SW 1271 (cell line): Measurements from ENCODE around the gene PPOX.

Experiments used
- DNase-seq, 2 experiments: peaks; one replicate each; lab custom pipeline; 2025; lab: John Stamatoyannopoulos, UW

Gene PPOX

GRCh38 chr1:161175771-161176453, 9.7 kb downstream of the PPOX start:
- DNase-seq, result no peak

GRCh38 chr1:161176468-161177111, 10.4 kb downstream of the PPOX start:
- DNase-seq, result no peak

GRCh38 chr1:161177112-161177935, 11.1 kb downstream of the PPOX start, which contains the start of gene B4GALT3:
Gene B4GALT3 (minus strand): TSS chr1:161177507. CDS start chr1:161176060, 1,447 bp downstream.
- DNase-seq, result peak in 1 of 2 experiments; percentile 48

DNA sequence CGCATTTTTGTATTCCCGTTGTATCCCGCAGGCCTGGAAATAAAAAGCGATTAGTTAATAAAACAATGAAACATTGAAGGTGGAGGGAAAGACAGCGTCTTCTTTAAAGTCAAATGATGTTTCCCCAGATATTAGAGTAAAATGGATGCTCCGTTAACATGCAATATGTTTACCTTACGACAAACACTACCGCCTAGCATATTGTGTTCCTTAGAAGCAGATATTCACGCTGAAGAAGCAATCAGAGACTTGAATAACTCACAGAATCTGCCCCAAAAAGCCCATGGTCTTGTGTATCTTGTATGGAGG, 11.7 kb downstream of the PPOX start:
- no peak for DNase-seq

- DNase-seq, result no peak
Observed at GRCh38 chr1:161179698-161180097, 13.5 kb downstream of the PPOX start.

GRCh38 chr1:161180639-161181038, 14.4 kb downstream of the PPOX start:
- DNase-seq, result no peak

DNA sequence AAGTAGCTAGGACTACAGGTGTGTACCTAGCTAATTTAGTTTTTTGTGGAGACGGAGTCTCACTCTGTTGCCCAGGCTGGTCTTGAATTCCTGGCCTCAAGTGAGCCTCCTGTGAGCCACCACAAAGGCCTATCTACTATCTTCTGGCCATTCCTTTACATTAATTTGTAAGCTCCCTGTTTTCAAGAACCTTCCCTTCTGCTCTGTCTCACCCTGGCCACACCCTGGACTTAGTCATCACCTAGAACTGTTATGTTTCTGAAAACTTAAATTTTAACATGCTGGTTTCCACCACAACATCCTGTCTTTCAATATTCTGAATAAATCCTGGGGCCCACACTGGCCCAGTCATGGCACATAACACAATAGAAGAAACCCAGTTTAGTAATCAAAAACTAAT, 16.0 kb downstream of the PPOX start:
- DNase-seq, result peak; percentile 20 to 25

- DNase-seq, result no peak
Observed at GRCh38 chr1:161185282-161185682, 19.1 kb downstream of the PPOX start.

- DNase-seq, result no peak
Observed at GRCh38 chr1:161185732-161186311, 19.6 kb downstream of the PPOX start.

- DNase-seq, result no peak
Observed at GRCh38 chr1:161187311-161187710, 21.1 kb downstream of the PPOX start.

DNA sequence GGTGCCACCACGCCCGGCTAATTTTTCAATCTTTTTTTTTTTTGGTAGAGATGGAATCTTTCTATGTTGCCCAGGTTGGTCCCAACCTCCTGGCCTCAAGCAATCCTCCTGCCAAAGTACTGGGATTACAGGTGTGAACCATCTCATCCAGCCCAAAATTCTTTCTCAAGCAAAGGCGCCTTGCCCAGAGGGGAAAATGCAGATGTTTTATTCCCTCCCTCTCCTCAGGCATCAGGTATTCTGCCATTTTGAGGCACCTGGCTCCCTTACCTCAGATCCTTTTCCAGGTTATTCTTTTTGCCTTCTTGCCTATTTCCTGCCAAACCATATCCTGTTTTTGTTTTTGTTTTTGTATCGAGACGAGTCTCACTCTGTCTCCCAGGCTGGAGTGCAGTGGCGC, 22.2 kb downstream of the PPOX start:
- no peak for DNase-seq

GRCh38 chr1:161189036-161189435, 22.8 kb downstream of the PPOX start:
- no peak for DNase-seq

- no peak for DNase-seq
Observed at GRCh38 chr1:161190962-161191521, 24.8 kb downstream of the PPOX start.

DNA sequence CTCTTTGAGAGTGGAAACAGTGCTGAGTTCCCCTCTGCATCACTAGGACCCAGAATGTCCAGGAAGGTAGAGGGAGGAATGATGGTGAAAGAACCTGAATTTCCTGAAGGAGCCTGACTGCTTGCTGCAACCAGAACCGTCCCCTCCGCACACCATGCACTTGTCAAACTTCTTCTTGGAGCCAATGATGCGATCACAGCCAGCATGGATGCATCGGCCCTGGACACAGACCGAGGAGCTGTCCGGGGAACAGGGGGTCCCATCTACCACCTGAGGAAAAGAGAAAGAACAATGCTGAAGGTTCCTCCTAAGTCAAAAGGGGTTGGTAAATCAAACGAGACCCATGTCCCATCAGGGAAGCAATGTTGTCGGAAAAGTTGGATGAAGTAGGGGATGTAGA, 25.7 kb downstream of the PPOX start:
- no peak for DNase-seq

DNA sequence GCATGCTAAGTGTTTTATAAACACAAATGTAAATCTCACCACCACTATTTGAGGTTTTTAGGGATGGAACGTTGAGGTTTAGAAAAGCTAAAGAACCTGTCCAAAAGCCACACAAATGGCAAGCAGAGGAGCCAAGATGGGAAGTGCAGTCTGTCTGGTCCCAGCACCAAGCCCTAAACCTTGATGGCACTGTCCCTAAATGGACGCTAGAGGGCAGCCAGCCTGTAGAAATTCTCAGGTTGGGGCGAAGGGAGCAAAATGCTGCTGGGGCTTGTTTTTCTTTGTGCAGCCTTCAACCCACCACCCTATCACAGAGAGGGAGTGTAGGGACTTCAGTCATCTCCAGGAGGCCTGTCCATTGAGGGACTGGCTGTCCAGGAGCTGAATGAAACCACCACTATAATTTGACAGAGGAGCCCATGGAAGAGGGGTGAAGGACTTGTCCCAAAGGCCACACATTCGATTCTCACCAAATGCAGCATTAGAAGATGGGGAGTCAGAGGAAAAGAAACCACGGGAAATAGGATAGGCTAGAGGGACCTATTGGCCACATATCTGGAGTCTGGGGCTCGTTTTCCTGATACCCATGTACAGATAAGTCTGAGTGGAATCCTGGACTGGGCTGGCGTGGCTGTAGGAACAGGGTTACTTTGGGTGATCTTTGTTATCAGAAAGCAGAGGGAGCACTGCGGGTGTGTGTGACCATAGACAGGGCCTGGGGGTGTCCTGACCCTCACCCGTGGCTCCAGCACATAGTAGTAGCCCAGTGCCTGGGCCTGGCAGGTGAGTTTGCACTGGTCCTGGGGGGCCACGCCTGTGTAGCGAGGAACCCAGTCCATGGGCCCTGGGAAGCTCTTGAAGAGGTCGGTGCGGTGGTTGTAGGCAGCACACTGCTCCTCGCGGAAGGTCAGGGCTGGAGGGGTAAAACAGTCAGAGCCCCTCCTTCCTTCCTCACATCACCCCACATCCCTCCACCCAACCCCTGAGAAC, 26.5 kb downstream of the PPOX start:
- peak in 1 of 2 experiments; percentile 37 for DNase-seq

DNA sequence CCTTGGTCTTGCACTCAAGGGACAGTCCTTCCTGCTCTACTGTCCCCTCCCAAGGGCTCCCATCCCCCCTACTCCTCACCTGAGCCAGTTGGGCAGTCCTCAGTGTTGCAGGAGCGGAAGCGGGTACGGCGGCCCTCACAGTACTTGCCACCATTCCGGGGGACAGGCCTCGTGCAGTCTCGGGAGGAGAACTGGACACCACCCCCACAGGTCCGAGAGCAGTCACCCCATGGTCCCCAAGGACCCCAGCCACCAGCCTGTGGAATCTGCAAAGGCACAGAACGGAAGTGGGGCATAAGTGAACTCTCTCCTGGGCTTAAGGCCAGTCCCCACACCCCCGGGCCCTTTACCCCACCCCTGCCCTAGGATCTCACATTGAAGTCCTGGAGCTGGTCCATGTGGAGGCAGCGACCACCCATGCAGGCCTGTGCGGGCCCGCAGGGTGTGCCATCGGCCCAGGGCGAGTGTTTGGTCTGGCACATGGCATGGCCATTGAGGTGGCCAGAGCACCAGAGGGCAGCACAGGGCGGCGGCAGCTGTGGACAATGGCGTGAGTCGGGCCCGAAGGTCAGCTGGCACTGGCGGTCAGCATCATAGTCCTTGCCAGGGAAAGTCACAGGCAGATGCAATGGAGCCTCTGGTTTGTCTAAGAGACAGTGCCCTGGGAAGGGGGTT, 27.5 kb downstream of the PPOX start:
- DNase-seq, result no peak

DNA sequence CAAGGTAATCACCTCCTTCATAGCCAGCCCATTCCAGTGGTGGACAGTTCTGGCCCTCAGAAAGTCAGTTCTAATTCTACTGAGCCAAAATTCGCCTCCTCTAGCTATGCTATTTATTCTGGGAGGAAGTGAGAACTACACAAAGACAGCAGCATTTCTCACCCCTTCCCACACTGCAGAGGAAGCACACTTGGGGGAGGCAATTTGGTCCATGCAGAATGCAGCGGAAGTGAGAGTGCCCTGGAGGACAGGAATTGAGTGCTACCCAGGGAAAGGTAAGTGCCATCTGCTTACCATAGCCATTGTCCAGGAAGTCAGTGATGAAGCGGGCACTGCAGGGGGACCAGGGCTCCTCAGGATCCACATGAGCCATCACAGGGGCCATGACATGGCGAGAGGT, 28.9 kb downstream of the PPOX start:
- no peak for DNase-seq

DNA sequence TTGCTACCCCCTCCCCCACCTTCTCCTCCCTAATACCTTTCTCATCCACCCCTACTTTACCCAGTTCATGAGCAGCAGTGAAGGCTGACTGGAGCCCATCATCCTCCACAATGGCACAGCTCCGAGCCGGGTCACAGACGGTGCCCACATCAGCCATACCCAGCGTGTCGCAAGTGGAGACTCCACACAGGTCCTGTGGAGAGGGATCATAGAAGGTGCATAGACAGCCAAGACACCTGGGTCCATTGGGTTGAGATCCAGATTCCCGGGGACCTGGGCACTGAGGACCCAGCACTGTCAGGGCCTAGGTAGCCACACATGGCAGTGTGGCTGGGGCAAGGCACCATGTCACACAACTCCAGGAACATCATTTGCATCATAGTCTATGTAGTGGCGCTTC, 29.9 kb downstream of the PPOX start:
- no peak for DNase-seq

GRCh38 chr1:161196521-161197451, 30.6 kb downstream of the PPOX start:
- DNase-seq, result no peak
